IMR-90 (cell line): Measurements from ENCODE around the gene DDHD1. TPM values are rescaled to one million over a fixed set of nuclear protein-coding genes. Genes with fewer than 3 reads are reported as not detected.
A peak's percentile ranks its signal among the peaks of the same experiment; 100 is the strongest.

Source experiments
- ATAC-seq: fragments of 200-7000 bp; cut with Tn5 transposase; 2 replicates; pipeline ENCODE4 v1.9.1; 2020; ENCODE audit warnings: low read depth, mild to moderate bottlenecking, moderate library complexity
- BruUV-seq: library from RNA; stranded (reverse); fragments of 400-500 nt; replicated peaks from 2 replicates; lab custom pipeline; 2021; lab: Mats Ljungman, UMichigan
- CTCF ChIA-PET: fragments of 300-600 bp; formaldehyde crosslinking; extraction: SDS; loops from one replicate; lab custom pipeline; 2021; ENCODE audit warnings: antibody characterized with exemption; lab: Yijun Ruan, JAX
- POLR2A ChIA-PET: fragments of 300-600 bp; sonication (Branson Sonifier 250); formaldehyde crosslinking; loops from one replicate; lab custom pipeline; 2022; ENCODE audit warnings: antibody characterized with exemption; ENCODE audit not compliant: unreplicated experiment; lab: Charles Lee
- DNase-seq: peaks from one replicate; pipeline ENCODE4 v3.0.0; 2013
- H2AFZ ChIP-seq: replicated peaks from 2 replicates; pipeline ENCODE3; 2013; ENCODE audit warnings: low read length, mild to moderate bottlenecking; ENCODE audit not compliant: poor library complexity
- H2AK5ac ChIP-seq: 2 replicates; pipeline ENCODE4 v1.6.1; 2013; ENCODE audit warnings: low read depth, low read length, inconsistent platforms
- H2AK9ac ChIP-seq: replicated peaks from 2 replicates; pipeline ENCODE3; 2013; ENCODE audit warnings: mild to moderate bottlenecking, low read depth, low read length, moderate library complexity; ENCODE audit not compliant: poor library complexity
- H2BK120ac ChIP-seq: 2 replicates; pipeline ENCODE4 v1.6.1; 2013; ENCODE audit warnings: low read depth, low read length, inconsistent platforms
- H2BK15ac ChIP-seq: 3 replicates; pipeline ENCODE4 v1.6.1; 2013; ENCODE audit warnings: low read depth, low read length, inconsistent platforms
- H2BK20ac ChIP-seq: 2 replicates; pipeline ENCODE4 v1.6.1; 2013; ENCODE audit warnings: low read depth, mild to moderate bottlenecking, inconsistent platforms, low read length, moderate library complexity
- H2BK5ac ChIP-seq: 2 replicates; pipeline ENCODE4 v1.6.1; 2013; ENCODE audit warnings: mild to moderate bottlenecking, low read depth, low read length, inconsistent platforms; ENCODE audit not compliant: poor library complexity, severe bottlenecking
- H3K14ac ChIP-seq: replicated peaks from 2 replicates; pipeline ENCODE4 v1.6.1; 2013; ENCODE audit warnings: low read depth, low read length, inconsistent platforms
- H3K18ac ChIP-seq: 2 replicates; pipeline ENCODE4 v1.6.1; 2013; ENCODE audit warnings: low read depth, low read length, control low read depth
- H3K23ac ChIP-seq: 2 replicates; pipeline ENCODE4 v1.6.1; 2013; ENCODE audit warnings: low read depth, low read length, inconsistent platforms
- H3K27ac ChIP-seq: 2 replicates; pipeline ENCODE4 v1.5.1; 2013; ENCODE audit warnings: mild to moderate bottlenecking, control low read depth, low read length; ENCODE audit not compliant: insufficient read depth
- H3K27me3 ChIP-seq: 2 replicates; pipeline ENCODE4 v1.6.1; 2013; ENCODE audit warnings: low read length; ENCODE audit not compliant: control insufficient read depth, insufficient read depth
- H3K36me3 ChIP-seq: 2 replicates; pipeline ENCODE4 v1.6.1; 2013; ENCODE audit warnings: low read length, mixed read lengths; ENCODE audit not compliant: control insufficient read depth, insufficient read depth
- H3K4ac ChIP-seq: 2 replicates; pipeline ENCODE4 v1.6.1; 2013; ENCODE audit warnings: low read depth, low read length, inconsistent platforms
- H3K4me1 ChIP-seq: 2 replicates; pipeline ENCODE4 v1.6.1; 2013; ENCODE audit warnings: low read length, mixed read lengths; ENCODE audit not compliant: control insufficient read depth, insufficient read depth
- H3K4me2 ChIP-seq: 2 replicates; pipeline ENCODE4 v1.6.1; 2013; ENCODE audit warnings: low read depth, mild to moderate bottlenecking, control low read depth, low read length, moderate library complexity
- H3K4me3 ChIP-seq: 2 replicates; pipeline ENCODE4 v1.5.1; 2013; ENCODE audit warnings: low read depth, mild to moderate bottlenecking, control low read depth, low read length, moderate library complexity; ENCODE audit not compliant: insufficient read depth
- H3K56ac ChIP-seq: 2 replicates; pipeline ENCODE4 v1.6.1; 2013; ENCODE audit warnings: low read length, inconsistent platforms; ENCODE audit not compliant: insufficient read depth; ENCODE audit errors: extremely low read depth
- H3K79me1 ChIP-seq, 2 experiments: 2 replicates each; pipeline ENCODE4 v1.6.1; 2013; ENCODE audit warnings: low read length in 2 of 2, inconsistent platforms in 1 of 2, low read depth in 1 of 2
- H3K9ac ChIP-seq: 2 replicates; pipeline ENCODE4 v1.6.1; 2013; ENCODE audit warnings: low read depth, low read length, control low read depth
- H3K9me1 ChIP-seq: 2 replicates; pipeline ENCODE4 v1.6.1; 2013; ENCODE audit warnings: low read length, inconsistent platforms; ENCODE audit not compliant: insufficient read depth
- H3K9me3 ChIP-seq: 2 replicates; pipeline ENCODE4 v1.6.1; 2013; ENCODE audit warnings: low read length; ENCODE audit not compliant: control insufficient read depth, insufficient read depth
- H4K20me1 ChIP-seq: 2 replicates; pipeline ENCODE4 v1.6.1; 2013; ENCODE audit warnings: low read length, inconsistent platforms; ENCODE audit not compliant: insufficient read depth
- H4K5ac ChIP-seq: 2 replicates; pipeline ENCODE4 v1.6.1; 2013; ENCODE audit warnings: mild to moderate bottlenecking, low read depth, low read length, control low read depth
- H4K8ac ChIP-seq, 2 experiments: 2 replicates each; pipeline ENCODE4 v1.6.1; 2013; ENCODE audit warnings: low read depth in 2 of 2, low read length in 2 of 2, control low read depth in 1 of 2, inconsistent platforms in 1 of 2
- H4K91ac ChIP-seq: 2 replicates; pipeline ENCODE4 v1.6.1; 2013; ENCODE audit warnings: low read depth, low read length, inconsistent platforms; ENCODE audit not compliant: insufficient read depth
- CHD1 ChIP-seq: IDR thresholded peaks from 2 replicates; pipeline ENCODE4 v1.6.1; 2012; ENCODE audit warnings: low read depth, low read length, improper control_type of control experiment
- POLR2A ChIP-seq: IDR thresholded peaks from 2 replicates; pipeline ENCODE4 v1.6.1; 2012; ENCODE audit warnings: mild to moderate bottlenecking, low read depth, low read length
- WGBS, 2 experiments: methylation state at CpG; one replicate each; pipeline versions ENCODE4 v1.1.5 to v1.1.7; 2013; ENCODE audit warnings: missing lambda C conversion rate in 2 of 2; ENCODE audit not compliant: insufficient read length in 1 of 2; ENCODE audit errors: extremely low coverage in 2 of 2; 5-methylcytosine and 5-hydroxymethylcytosine counted together
- dilution Hi-C: fragments of 300-500 bp; cut with HindIII; formaldehyde crosslinking; loops from one replicate; pipeline ENCODE4 v1.14.3; 2018; ENCODE audit warnings: low sequenced_read_pairs; ENCODE audit not compliant: unreplicated experiment
- in situ Hi-C: fragments of 300-500 bp; cut with MboI; formaldehyde crosslinking; loops from 3 replicates; pipeline ENCODE4 v1.14.3; 2019; ENCODE audit warnings: low sequenced_read_pairs, inconsistent platforms, mixed read lengths
- intact Hi-C: fragments of 100-400 bp; cut with micrococcal nuclease; formaldehyde crosslinking; loops from 2 replicates; pipeline ENCODE4 v1.10.0; 2022
- polyA plus RNA-seq, 3 experiments: library from polyadenylated mRNA; depleted of rRNA; stranded (reverse); fragments of >200 nt; gene quantifications; 2 replicates each; pipeline ENCODE4 v1.2.3, GENCODE V29; 2012; ENCODE audit warnings: low replicate concordance in 1 of 3
- total RNA-seq: library from RNA; depleted of rRNA; stranded (reverse); fragments of >200 nt; gene quantifications from 2 replicates; pipeline ENCODE4 v1.2.3, GENCODE V29; 2012
- TF ChIP-seq, protein P1 (sequence below): fragments of 150-350 bp; IDR thresholded peaks from 2 replicates; pipeline ENCODE4 v1.6.1; 2017; ENCODE audit warnings: mild to moderate bottlenecking, antibody characterized with exemption, low read length, low read depth

DDHD1 gene
- total and polyA plus RNA-seq, 2 of the 4 experiments (the other 2 are of a cell fraction) = 4.5 to 9.0 TPM

DNA sequence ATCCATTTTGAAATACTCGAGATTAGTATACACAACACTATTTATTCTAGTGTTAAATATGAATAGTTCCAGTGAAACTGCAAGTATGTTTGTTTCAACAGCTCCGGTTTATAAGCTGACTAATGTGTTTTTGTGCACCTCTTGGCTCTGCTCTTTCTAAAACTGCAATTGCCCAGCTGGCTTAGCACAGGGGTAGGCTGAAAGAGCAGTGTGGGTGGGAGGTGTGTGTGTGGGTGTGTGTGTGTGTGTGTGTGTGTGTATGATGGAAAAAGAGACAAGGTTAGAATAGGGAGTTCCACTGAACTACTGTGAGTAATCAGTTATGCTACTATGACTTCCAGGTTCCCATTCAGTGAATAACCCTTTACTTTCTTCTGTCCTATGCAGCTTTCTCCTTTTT lies 37.8 kb upstream of the DDHD1 start:
- ChIA-PET CTCF (no interaction called here), POLR2A (no interaction called here)
- Histone ChIP-seq H2BK120ac (no peak overlapping the region), H4K20me1 (no peaks in the 10 kb centered on the region), H3K36me3 (no peaks in the 10 kb centered on the region), H2BK20ac (no peak overlapping the region), H3K14ac (no peak overlapping the region), H3K79me1 (no peaks in the 10 kb centered on the region), H3K27ac (no peak overlapping the region), H4K5ac (no peak overlapping the region), H3K9ac (no peak overlapping the region), H3K23ac (no peak overlapping the region), H3K4me2 (no peak overlapping the region), H3K4me1 (no peaks in the 10 kb centered on the region), H2BK15ac (no peak overlapping the region), H2BK5ac (no peak overlapping the region), H3K56ac (no peak overlapping the region), H2AK9ac (no peak overlapping the region), H4K91ac (no peak overlapping the region), H3K4me3 (no peak overlapping the region), H3K9me1 (no peaks in the 10 kb centered on the region), H4K8ac (no peak overlapping the region), H2AK5ac (no peak overlapping the region), H2AFZ (no peak overlapping the region), H3K18ac (no peak overlapping the region), H3K4ac (no peak overlapping the region), H3K9me3 (no peaks in the 10 kb centered on the region), H3K27me3 (peaks cover 6% of the 10 kb centered on the region)
- intact Hi-C loops = no loop called here
- peak; percentile 76 for ATAC-seq
- DNase-seq = peak; percentile 12
- dilution Hi-C loops = no loop called here
- in situ Hi-C loops = no loop called here
- BruUV-seq = no TSS peak
- no CpG with 5 or more reads among the region's 2 CpGs for WGBS, 2 experiments
- TF ChIP-seq CHD1 = no peak
- TF ChIP-seq, protein P1, sequence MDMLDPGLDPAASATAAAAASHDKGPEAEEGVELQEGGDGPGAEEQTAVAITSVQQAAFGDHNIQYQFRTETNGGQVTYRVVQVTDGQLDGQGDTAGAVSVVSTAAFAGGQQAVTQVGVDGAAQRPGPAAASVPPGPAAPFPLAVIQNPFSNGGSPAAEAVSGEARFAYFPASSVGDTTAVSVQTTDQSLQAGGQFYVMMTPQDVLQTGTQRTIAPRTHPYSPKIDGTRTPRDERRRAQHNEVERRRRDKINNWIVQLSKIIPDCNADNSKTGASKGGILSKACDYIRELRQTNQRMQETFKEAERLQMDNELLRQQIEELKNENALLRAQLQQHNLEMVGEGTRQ = no peak
- no peak for TF ChIP-seq POLR2A
